ENCODE results near the gene UBAC1.
"Not testable (repeated sequence)": the region's sequence is repeated elsewhere in the genome, so short reads cannot be mapped to it uniquely, and the experiment has no call there.

The UBAC1 gene

DNA sequence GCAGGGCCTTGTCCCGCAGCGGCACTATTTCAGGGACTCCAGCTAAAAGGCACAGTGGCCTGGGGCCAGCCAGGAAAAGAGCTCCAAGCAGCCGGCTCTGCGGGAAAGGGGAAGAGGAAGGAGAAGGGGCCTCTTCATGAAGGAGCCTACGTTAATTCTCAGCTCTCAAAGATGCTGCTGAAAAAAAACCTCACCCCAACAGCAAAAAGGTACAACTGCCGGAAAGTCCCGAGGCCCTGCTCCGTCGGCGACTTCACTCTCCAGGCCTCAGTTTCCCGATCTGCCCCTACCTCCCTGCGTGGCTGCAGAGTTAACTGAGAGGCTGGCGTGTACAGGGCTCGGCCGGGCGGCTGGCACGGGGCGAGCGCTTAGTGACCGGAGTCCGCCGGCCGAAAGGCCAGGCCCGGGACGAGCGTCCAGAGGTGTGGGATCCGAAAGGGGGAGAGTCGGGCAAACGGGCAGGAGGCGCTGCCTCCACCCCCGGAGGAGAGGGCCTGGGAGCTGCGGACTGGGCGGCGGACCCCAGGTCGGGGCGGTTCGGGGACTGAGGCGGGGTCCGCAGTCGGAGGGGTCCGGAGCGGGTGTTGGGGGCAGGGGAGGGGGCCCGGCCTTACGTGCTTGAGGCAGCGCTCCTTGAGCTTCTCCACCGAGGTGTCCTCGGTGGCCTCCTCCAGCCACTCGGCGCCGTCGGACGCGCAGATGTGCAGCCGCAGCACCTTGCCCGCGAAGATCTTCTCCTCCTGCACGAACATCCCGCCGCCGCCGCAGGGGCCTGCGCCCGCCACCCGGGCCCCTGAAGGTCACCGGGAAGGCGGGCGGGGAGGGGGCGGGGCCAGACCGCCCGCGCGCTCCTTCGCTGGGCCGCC, 529 bp downstream of the UBAC1 start:
- ATAC-seq (no peak), DNase-seq (ENCODE audit: low spot score in 2 of 2) (no peak)
- peak overlapping the region; percentile 69 for H3K27ac Mint-ChIP-seq
- peaks cover 50% of the 10 kb centered on the region for H3K4me1 Mint-ChIP-seq
- H3K4me3 Mint-ChIP-seq: peak overlapping the region; percentile 85
- H3K36me3 Mint-ChIP-seq: peaks cover 8% of the 10 kb centered on the region
- no peaks in the 10 kb centered on the region for H3K9me3 Mint-ChIP-seq

DNA sequence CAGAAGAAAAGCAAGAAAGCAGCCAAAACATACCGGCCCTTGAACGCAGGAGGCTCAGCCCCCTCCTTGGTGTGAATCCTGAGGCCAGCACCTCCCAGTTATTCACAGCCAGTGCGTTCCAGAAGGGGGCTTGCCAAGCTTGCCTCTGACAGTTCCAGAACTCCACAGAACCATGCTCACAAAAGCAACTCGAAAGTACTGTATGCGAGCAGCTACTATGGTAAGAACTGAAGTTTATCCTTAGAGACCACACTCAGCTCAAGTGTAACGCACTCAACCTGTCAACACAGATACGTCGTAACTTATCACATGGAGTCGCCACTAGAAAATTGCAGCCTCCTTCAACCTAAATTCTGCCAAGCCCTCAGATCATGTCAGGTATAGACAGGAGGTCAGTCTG, 1.4 kb downstream of the UBAC1 start:
- ATAC-seq (no peak), DNase-seq (ENCODE audit: low spot score in 2 of 2) (no peak)
- peak overlapping the region; percentile 69 for H3K27ac Mint-ChIP-seq
- H3K9me3 Mint-ChIP-seq: no peaks in the 10 kb centered on the region
- peak overlapping the region; percentile 85 for H3K4me3 Mint-ChIP-seq
- H3K36me3 Mint-ChIP-seq: peaks cover 11% of the 10 kb centered on the region
- peaks cover 50% of the 10 kb centered on the region for H3K4me1 Mint-ChIP-seq

DNA sequence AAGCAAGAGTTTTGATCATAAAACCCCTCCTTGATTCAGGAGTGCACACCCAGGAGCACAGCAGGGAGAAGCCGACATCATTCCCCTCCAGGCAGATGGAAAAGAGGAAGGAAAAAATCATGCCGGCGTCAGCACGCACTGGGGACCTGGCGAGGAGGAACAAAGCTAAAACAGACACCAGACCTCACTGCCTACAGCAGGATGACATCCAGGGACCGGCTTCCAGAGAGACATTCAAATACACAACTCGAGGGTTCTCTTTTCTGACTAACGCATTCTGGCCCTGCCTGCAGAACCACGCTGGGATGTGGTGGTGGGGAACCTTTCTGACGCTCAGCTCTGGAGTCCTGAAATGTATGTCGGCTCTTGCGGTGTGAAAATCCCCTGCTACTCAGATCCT, 2.7 kb downstream of the UBAC1 start:
- H3K9me3 Mint-ChIP-seq: no peaks in the 10 kb centered on the region
- no peak for DNase-seq (ENCODE audit: low spot score in 2 of 2)
- ATAC-seq: no peak
- H3K4me1 Mint-ChIP-seq: peaks cover 50% of the 10 kb centered on the region
- H3K27ac Mint-ChIP-seq: no peak overlapping the region
- no peak overlapping the region for H3K4me3 Mint-ChIP-seq
- peaks cover 25% of the 10 kb centered on the region for H3K36me3 Mint-ChIP-seq

DNA sequence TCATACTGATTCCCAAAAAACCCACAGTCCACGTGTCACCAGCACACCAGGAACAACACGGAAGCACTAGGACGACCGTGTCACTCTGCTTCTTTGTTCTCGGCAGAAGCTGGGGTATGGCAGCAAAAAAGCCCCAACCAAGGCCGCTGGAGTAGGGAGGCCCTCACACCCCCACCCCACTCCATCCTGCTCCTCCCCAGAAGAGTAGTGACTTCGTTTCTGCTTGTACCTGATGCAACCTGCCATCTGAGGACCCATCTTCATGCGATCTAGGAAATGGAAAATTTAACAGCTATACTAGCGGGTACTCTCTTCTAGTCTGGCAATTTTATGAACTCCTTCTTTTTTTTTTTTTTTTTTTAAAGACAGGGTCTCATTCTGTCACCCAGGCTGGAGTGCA, 3.7 kb downstream of the UBAC1 start:
- Mint-ChIP-seq H3K9me3 (no peaks in the 10 kb centered on the region), H3K27ac (no peak overlapping the region), H3K4me3 (no peak overlapping the region), H3K36me3 (peaks cover 35% of the 10 kb centered on the region), H3K4me1 (peaks cover 44% of the 10 kb centered on the region)
- DNase-seq (ENCODE audit: low spot score in 2 of 2) (no peak), ATAC-seq (no peak)

DNA sequence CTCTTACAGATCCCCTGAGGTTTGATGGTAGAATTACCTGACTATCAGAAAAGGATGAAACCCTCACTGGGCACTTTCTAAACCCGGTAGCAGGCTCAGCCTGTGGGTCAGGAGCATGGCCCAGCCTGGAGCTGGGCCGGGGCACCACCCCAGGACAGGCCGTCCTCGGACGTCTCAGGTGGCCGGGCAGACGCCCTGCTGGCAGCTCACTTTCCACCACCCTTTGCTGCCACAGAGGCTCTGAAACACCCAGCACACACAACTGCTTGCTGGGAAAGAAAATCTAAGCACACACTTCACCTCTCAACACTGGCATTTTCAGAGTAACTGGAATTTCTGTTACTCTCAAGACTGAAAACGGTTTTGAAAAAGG, 4.4 kb downstream of the UBAC1 start:
- Mint-ChIP-seq H3K36me3 (peaks cover 37% of the 10 kb centered on the region), H3K4me3 (no peak overlapping the region), H3K4me1 (peaks cover 37% of the 10 kb centered on the region), H3K9me3 (no peaks in the 10 kb centered on the region), H3K27ac (no peak overlapping the region)
- ATAC-seq: no peak
- DNase-seq (ENCODE audit: low spot score in 2 of 2): no peak

DNA sequence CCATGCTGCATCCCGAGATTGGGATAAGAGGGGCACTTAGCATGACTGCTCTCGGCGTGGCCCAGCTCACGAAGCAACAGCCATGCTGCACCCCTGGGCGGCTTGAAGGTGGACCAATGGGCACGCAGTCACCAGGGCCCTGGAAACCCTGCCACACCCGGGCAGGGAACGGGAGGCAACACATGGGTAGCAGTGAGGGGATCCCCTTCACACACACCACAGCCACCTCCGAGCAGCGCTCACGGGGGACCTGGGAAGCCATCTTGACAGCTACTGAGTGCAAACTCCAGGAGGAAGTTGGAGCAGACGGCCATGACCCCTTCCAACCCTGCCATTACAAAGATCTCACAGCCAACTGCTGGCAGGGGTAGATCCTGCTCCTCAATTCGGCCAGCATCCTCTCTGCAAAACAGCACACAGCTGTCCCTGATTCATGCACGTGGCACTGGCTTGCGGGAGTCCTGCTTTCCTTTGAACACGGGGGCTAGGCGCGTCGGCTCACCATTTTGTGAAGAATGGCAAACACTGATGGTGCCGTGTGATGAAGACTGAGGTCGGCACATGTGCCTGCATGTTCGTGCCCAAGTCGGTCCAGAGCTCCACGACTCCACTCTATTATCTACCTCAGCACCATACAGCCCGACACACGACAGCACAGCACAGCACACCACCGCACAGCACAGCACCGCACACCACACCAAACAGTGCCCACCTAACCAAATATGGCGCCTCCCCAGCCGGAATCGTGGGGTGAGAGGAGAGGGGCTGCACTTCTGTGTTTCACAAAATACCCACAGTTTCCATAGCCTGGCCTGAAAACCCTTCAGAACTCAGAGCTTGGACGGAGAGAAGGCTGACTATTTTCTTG, 5.0 kb downstream of the UBAC1 start:
- Mint-ChIP-seq H3K4me3 (no peak overlapping the region), H3K36me3 (peaks cover 37% of the 10 kb centered on the region), H3K9me3 (no peaks in the 10 kb centered on the region), H3K4me1 (peaks cover 31% of the 10 kb centered on the region), H3K27ac (no peak overlapping the region)
- ATAC-seq: no peak
- DNase-seq (ENCODE audit: low spot score in 2 of 2): no peak

DNA sequence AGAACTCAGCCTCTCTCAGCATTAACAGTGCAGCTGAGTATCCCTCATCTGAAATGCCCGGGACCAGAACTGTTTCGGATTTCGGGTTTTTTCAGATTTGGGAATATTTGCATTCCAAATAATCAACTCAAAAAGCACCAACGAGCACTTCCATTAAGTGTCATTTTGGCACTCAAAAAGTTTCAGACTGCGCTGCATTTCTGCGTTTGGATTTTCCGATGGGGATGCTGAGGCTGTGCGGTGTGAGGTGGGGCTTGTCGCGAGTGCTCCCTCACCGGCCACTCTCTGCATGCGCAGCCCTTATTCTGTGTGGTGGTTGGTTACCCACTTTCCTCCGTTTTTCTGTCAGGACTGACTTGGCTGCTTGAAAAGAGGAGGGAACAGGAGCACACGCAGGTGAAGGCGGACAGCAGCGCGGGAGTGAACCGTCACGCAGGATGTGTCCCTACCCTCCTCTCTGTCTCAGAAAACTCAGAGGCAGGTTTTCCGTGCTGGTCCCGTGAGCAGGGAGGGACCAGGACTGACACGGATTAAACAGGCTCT, 8.4 kb downstream of the UBAC1 start:
- peaks cover 45% of the 10 kb centered on the region for H3K36me3 Mint-ChIP-seq
- H3K4me3 Mint-ChIP-seq: no peak overlapping the region
- ATAC-seq: no peak
- DNase-seq (ENCODE audit: low spot score in 2 of 2): no peak
- H3K27ac Mint-ChIP-seq: no peak overlapping the region
- no peaks in the 10 kb centered on the region for H3K9me3 Mint-ChIP-seq
- H3K4me1 Mint-ChIP-seq: peaks cover 23% of the 10 kb centered on the region

DNA sequence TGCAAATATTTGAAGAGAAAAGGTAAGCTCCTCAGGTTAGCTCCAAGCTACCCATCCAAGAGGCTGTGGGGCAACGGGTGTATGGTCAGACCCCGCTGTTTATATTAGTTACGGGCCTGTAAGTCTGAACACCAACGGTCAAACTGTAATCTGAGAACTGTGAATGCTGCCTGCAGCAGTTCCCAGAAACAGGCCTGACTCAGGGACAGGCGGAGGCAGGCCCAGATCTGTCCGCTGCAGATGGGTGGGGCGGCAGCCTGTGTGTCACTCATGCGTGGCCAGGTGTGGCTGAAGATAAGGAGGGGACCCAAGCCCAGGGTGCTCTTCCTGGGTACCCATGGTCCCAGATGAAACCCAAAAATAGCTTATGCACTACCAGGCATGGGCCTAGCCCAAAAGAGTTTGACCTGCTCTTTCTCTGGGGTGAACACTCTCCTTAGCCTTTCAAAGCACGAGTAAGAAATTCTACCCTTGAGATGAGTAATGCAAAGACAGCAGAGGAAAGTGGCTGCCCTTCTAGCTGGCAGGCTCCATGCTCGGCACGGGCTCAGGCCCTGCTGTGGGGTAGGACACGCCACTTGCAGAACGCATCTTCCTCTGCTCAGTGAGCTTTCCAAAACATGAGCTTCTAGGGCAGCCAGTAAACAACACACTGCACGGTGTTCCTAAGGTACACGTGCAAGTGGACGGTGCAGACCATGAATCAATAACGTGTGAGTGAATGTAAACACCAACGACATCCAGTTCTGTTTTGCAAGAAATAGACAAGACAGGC, 9.1 kb downstream of the UBAC1 start:
- H3K9me3 Mint-ChIP-seq: no peaks in the 10 kb centered on the region
- no peak overlapping the region for H3K27ac Mint-ChIP-seq
- DNase-seq (ENCODE audit: low spot score in 2 of 2): no peak
- no peak for ATAC-seq
- peaks cover 23% of the 10 kb centered on the region for H3K4me1 Mint-ChIP-seq
- H3K36me3 Mint-ChIP-seq: peaks cover 52% of the 10 kb centered on the region
- H3K4me3 Mint-ChIP-seq: no peak overlapping the region

DNA sequence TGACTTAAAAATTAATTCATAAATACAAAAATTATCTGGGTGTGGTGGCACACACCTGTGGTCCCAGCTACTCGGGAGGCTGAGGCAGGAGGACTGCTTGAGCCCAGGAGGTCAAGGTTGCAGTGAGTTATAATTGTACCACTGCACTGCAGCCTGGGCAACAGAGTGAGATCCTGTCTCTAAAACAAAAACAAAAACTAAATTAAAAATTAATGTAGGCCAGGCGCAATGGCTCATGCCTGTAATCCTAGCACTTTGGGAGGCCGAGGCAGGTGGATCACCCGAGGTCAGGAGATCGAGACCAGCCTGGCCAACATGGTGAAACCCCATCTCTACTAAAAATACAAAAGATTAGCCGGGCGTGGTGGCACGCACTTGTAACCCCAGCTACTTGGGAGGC, 9.9 kb downstream of the UBAC1 start:
- Mint-ChIP-seq H3K4me1 (peaks cover 15% of the 10 kb centered on the region), H3K36me3 (peaks cover 59% of the 10 kb centered on the region)
- ATAC-seq; H3K9me3 Mint-ChIP-seq; H3K4me3 Mint-ChIP-seq; H3K27ac Mint-ChIP-seq; DNase-seq (ENCODE audit: low spot score in 2 of 2): not testable (repeated sequence)

DNA sequence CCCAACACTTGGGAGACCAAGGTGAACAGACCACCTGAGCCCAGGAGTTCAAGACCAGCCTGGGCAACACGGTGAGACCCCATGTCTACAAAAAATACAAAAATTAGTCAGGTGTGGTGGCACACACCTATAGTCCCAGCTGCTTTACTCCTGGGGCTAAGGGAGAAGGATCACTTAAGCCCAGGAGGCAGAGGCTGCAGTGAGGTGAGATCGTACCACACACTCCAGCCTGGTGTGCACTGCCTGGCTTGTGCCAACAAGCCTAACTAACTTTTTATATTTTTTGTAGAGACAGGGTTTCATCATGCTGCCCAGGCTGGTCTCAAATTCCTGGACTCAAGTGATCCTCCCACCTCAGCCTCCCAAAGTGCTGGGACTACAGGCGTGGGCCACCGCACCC, 10.3 kb downstream of the UBAC1 start:
- H3K9me3 Mint-ChIP-seq; DNase-seq (ENCODE audit: low spot score in 2 of 2); ATAC-seq; H3K27ac Mint-ChIP-seq; H3K4me3 Mint-ChIP-seq: not testable (repeated sequence)
- Mint-ChIP-seq H3K4me1 (peaks cover 13% of the 10 kb centered on the region), H3K36me3 (peaks cover 64% of the 10 kb centered on the region)

DNA sequence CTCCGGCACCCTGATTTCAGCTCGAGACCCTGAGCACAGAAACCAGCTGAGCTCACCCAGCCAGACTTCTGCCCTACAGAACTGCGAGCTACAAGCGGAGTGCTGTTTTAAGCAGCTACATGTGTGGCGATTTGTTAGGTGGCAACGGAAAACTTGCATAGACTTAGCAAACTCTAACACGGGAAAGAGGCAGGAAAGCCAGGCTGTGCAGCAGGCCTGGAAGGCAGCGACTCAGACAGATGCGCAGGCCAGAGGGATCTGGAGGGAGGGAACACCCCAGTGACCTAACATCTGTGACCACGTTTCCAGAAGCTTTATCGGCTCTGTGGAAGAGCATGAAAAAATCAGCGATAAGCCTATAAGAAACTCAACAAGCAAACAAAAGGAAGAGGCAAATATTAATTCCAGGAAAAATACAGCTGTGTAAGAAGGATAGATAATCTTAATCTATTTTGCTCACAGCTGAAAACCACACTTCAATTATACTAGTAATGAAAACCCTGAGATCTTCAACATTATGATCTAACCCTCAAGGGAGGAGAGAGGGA, 11.0 kb downstream of the UBAC1 start:
- no peak for ATAC-seq
- no peak for DNase-seq (ENCODE audit: low spot score in 2 of 2)
- Mint-ChIP-seq H3K9me3 (no peaks in the 10 kb centered on the region), H3K4me3 (no peak overlapping the region), H3K36me3 (peaks cover 70% of the 10 kb centered on the region), H3K4me1 (peaks cover 13% of the 10 kb centered on the region), H3K27ac (no peak overlapping the region)

DNA sequence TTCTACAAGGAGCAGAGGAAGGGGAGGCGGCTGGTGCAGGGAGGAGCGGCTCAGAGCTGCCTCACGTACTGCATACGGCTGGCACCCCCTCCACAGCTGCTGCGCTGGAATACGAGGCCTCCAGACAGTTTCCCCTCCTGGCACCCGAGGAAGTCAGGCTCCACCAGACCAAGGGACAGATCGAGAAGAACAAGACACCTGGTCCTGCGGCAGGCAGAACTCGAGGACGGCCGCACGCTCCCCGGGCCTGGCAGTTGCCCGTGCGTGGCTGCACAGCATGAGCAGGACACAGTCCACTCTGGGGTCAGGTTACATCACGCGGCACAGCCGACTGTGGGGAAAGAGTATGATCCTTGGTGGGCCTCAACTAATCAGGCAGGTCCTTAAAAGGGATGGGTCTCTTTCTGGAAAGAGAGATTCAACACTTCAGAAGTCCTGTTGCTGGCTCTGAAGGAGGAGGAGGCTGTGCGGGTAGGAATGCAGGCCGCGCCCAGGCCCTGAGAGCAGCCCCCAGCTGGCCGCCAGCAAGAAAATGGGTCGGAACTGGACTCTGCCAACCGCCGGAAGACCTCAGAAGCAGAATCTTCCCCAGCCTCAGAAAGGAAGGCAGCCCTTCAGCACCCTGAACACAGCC, 11.6 kb downstream of the UBAC1 start:
- H3K9me3 Mint-ChIP-seq: no peaks in the 10 kb centered on the region
- H3K36me3 Mint-ChIP-seq: peaks cover 71% of the 10 kb centered on the region
- H3K27ac Mint-ChIP-seq: no peak overlapping the region
- no peak overlapping the region for H3K4me3 Mint-ChIP-seq
- no peak for DNase-seq (ENCODE audit: low spot score in 2 of 2)
- peaks cover 13% of the 10 kb centered on the region for H3K4me1 Mint-ChIP-seq
- ATAC-seq: no peak

DNA sequence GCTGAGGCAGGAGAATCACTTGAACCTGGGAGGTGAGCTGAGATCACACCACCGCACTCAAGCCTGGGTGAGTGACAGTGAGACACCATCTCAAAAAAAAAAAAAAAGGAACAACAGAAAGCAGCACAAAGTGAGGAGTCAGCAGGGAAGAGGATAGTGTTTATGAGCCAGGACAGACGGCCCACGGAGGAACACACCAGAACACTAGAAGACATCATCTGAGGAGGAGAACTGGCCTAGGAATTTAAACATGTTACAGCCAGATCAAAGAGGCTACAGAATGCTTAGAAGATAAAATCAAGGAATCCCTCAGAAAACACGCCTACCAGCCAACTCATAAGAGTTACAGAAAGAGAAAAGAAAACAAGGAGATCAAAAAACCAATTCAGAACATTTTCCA, 12.2 kb downstream of the UBAC1 start:
- H3K27ac Mint-ChIP-seq: no peak overlapping the region
- no peak for ATAC-seq
- DNase-seq (ENCODE audit: low spot score in 2 of 2): no peak
- no peaks in the 10 kb centered on the region for H3K9me3 Mint-ChIP-seq
- peaks cover 13% of the 10 kb centered on the region for H3K4me1 Mint-ChIP-seq
- H3K36me3 Mint-ChIP-seq: peaks cover 70% of the 10 kb centered on the region
- H3K4me3 Mint-ChIP-seq: no peak overlapping the region

DNA sequence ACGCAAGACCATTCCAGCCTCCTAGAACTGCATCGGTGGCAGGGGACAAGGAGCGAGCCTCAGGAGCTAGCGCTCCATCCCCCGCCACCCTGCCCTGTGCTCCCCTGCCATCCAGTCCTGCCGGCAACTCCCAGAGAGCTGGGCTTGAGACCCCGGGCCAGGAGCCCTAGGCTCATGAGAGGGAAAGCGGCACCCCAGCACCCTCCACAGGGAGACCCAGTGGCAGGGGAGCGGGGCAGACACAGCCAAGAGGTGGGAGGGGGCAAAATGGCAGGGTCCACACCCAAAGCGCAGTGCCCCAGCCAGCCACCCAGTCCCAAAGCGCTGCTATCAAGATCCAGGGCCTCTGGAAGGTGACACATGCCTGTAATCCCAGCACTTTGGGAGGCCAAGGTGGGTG, 12.7 kb downstream of the UBAC1 start:
- ATAC-seq (no peak), DNase-seq (ENCODE audit: low spot score in 2 of 2) (no peak)
- Mint-ChIP-seq H3K27ac (peak overlapping the region; percentile 26), H3K9me3 (no peaks in the 10 kb centered on the region), H3K36me3 (peaks cover 70% of the 10 kb centered on the region), H3K4me3 (no peak overlapping the region), H3K4me1 (peaks cover 13% of the 10 kb centered on the region)
